IMR-90 (cell line): Measurements from ENCODE around the gene OPCML. TPM values are rescaled to one million over a fixed set of nuclear protein-coding genes. Genes with fewer than 3 reads are reported as not detected.

Source experiments
- microRNA-seq, 2 experiments: library from miRNA; stranded (forward) in 1 of 2; unstranded in 1 of 2; fragments of 10-50 nt in 1 of 2; fragments of <30 nt in 1 of 2; gene quantifications in 1 of 2; microRNA quantifications in 1 of 2; one replicate each; pipeline versions ENCODE3 to v1.1.0; 2013 to 2020; ENCODE audit not compliant: insufficient read depth in 1 of 2, insufficient read length in 1 of 2, unreplicated experiment in 1 of 2
- polyA plus RNA-seq, 3 experiments: library from polyadenylated mRNA; depleted of rRNA; stranded (reverse); fragments of >200 nt; gene quantifications; 2 replicates each; pipeline ENCODE4 v1.2.3, GENCODE V29; 2012; ENCODE audit warnings: low replicate concordance in 1 of 3
- small RNA-seq, 5 experiments: library from RNA; depleted of rRNA; stranded (forward); fragments of <200 nt; gene quantifications; one replicate each; pipeline ENCODE3, GENCODE V24; 2012
- total RNA-seq: library from RNA; depleted of rRNA; stranded (reverse); fragments of >200 nt; gene quantifications from 2 replicates; pipeline ENCODE4 v1.2.3, GENCODE V29; 2012

The OPCML gene
- total and polyA plus RNA-seq, 2 of the 4 experiments (the other 2 are of a cell fraction) = under 0.01 to 2.6 TPM

Small RNAs within 50 kb of the gene (microRNA-seq; reads per million reads assigned to microRNA genes)
- not detected for gene RF00026 (ENCODE audit: insufficient read depth, insufficient read length)

Small RNAs within 50 kb of the gene (small RNA-seq; reads per million reads assigned to genes)
- gene RF00026 = 0 reads per million in 5 experiments
